ENCODE results near the gene ZNF672.

- TF ChIP-seq CTCF (conservative IDR thresholded peaks at IDR 0.05; ENCODE audit: low read depth in 2 of 2) (no peak), EZH2 (IDR thresholded peaks at IDR 0.05; ENCODE audit: low read depth, unreplicated experiment) (no peak), EZH2phosphoT487 (IDR thresholded peaks at IDR 0.05; ENCODE audit: unreplicated experiment) (no peak), ZNF114 (CRISPR knock-in tag; IDR thresholded peaks at IDR 0.05) (no peak), POLR2AphosphoS5 (IDR thresholded peaks at IDR 0.05; ENCODE audit: low read depth) (no peak), REST (IDR thresholded peaks at IDR 0.05; ENCODE audit: unreplicated experiment) (no peak), JUNB (IDR thresholded peaks at IDR 0.05; ENCODE audit: unreplicated experiment) (no peak), CREB1 (CRISPR knock-in tag; IDR thresholded peaks at IDR 0.05; ENCODE audit: low read depth) (no peak), ZNF462 (CRISPR knock-in tag; IDR thresholded peaks at IDR 0.05) (no peak), ZNF331 (CRISPR knock-in tag; IDR thresholded peaks at IDR 0.05; ENCODE audit: low read depth) (no peak), ETS1 (IDR thresholded peaks at IDR 0.05) (no peak), NANOG (IDR thresholded peaks at IDR 0.05; ENCODE audit: borderline replicate concordance) (no peak)
These were observed 49.7 kb upstream of the ZNF672 start for GRCh38 chr1:248788327-248788726.
